ENCODE measurements around the gene CD93.

CD93 gene

GRCh38 chr20:23079926-23080325, 6.2 kb downstream of the CD93 start:
- DNase-seq, result no peak

DNA sequence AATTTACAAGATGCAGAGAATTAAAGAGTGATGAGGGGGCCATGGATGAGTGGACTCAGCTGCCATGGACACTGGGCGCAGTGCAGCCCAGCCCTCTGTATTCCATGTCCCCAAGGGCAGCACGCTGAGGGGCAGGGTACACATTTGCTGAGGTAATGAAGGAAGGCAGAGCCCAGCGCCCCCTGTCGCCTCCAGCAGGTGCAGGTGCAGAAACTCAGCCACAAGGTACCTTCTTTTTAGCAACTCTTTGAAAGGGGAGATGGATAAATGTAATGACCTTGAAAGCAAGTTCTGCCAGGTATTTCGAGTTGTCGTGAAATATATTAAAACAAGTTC, 7.1 kb downstream of the CD93 start:
- DNase-seq, result no peak

- DNase-seq, result no peak
Observed at GRCh38 chr20:23078351-23079015, 7.6 kb downstream of the CD93 start.

DNA sequence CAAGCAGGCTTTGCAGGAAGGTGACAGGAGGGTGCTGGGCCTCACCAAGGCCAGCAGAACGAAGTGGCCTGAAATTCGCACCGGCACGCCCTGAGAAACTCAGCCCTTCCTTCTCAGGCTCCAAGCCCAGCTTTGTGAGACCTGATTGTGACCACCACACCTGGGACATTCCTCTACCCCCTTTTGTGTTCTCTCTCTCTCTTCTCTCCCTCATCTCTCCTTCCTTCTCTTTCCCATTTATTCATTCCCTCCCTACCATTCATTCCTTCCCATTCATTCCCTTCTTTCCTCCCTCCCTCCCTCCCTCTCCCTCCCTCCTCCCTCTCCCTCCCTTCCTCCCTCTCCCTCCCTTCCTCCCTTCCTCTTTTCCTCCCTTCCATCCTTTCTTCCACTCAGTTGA, 8.8 kb downstream of the CD93 start:
- no peak for DNase-seq

DNA sequence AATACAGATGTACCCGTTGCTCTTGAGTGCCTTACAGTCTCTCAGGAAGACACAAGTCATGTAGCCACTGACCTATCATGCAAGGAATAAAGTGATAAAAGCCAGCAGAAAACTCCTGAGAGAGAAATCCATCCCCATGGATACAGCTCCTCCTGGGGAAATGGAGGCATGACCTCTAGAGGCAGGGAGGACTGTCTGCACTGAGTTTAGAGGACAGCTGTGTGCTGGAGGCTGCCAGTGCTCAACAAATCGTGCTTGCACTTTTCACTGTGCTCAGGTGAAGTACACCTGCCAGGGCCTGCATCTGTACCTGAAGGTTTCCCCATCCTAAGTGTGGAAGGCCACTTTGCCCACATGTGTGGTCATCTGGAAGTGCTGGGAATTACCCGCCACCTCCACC, 12.1 kb downstream of the CD93 start:
- DNase-seq, result no peak

GRCh38 chr20:23072892-23073586, 13.1 kb downstream of the CD93 start:
- DNase-seq, result no peak

- DNase-seq, result no peak
Observed at GRCh38 chr20:23071996-23072395, 14.1 kb downstream of the CD93 start.

DNA sequence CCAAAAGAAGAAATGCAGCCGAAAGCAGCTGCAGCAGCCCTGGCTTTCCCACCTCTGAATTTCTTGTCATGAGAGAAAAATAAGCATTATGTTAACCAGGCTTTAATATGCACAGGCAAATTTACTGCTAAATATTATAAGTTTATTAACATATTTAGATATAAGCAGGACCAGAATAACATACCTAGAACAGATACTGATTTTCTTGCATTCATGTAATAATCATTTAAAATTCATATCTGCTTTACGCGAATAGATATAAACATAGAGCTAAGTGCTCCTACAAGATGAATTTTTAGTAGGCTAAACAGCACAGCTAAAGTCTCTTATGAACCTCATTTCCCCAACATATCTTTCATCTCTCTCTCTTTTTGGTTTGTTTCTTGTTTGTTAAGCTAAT, 14.7 kb downstream of the CD93 start:
- no peak for DNase-seq

DNA sequence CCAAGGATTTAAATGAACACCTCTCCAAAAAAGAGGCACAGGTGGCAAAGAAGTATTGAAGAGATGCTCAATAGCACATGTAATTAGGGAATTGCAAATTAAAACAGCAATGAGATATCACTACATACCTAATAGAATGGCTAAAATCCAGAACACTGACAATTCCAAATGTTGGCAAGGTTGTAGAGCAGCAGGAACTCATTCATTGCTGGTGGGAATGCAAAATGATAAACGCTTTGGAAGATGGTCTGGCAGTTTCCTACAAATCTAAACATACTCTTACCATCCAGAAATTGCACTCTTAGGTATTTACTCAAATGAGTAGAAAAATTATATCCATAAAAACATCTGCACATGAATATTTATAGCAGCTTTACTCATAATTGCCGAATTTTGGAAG, 17.0 kb downstream of the CD93 start:
- DNase-seq, result no peak

GRCh38 chr20:23068283-23068682, 17.8 kb downstream of the CD93 start:
- DNase-seq, result no peak

DNA sequence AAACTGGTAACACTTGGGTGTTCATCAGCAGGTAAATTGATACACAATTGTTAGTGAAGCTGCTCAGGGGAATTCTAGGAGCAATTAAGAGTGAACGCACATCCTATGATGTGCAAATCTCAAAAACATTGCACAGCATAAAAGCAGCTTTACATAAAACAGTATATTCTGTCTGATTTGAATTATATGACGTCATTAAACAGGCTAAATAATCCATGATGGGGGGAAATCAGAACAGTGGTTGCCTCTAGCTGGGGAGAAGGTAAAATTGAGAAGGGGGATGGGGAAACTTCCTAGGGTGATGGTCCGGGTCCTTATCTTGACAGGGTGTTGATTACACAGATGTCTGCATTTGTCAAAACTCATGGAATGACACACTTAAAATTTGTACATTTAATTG, 19.4 kb downstream of the CD93 start:
- no peak for DNase-seq

DNA sequence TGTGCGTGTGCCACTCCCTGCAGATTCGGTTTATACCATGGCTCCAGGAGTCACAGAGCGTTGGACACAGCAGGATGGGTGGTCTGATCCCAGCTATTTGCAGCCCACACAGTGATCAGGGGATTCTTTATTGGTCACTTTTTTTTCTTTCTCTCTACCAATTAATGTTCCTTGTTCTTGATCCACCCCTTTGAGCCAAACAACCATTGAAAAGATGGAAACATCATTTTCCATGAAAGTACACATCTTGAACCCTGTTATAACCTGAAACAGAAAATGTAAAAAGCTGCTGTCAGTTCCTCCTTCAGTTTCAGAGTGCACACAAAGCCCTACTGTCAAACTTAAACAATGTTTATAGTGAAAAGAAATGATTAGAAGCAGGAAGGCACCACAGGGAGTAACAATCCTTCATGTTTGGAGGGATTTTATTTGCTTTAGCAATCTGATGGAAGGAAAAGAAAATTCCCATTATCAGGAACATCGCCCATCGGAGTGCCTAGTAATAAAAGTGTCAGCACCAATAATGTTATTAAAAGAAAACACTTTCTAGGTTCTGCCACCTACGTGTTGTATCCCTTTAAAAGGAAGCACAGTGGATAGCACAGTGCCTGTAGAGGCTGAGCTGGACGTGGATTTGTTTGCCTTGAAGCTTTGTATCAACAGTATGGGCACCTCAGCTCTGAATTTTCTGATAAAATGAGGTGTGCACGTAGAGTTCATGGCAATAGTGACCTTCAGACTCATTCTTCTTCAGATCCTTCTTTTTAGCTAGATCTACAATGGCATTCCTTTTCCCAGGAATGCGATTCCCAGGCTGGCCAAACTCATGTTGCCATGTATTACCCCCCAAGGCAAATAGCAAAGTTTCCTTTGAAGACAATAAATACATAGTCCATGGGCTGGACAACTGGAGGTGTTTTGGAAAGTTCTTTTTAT, 20.6 kb downstream of the CD93 start:
- DNase-seq, result no peak

DNA sequence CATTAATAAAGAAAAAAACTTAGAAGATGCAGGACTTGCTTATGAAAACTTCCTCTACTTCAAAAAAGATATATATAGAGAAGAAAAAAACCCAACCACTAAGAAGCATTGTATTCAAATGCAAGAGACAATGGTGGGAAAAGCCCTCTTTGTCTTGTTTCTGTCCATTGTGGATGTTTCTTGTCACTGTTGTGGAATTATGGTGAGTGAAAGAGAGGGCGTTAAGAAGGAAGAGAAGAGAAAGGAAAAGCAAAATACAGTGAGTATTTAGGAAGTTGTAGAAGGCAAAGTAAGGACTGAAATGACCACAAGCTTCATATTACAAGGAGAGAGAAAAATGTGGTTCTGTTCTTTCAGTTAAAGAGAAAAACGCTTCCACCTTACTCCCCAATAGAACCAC, 22.5 kb downstream of the CD93 start:
- DNase-seq, result no peak

DNA sequence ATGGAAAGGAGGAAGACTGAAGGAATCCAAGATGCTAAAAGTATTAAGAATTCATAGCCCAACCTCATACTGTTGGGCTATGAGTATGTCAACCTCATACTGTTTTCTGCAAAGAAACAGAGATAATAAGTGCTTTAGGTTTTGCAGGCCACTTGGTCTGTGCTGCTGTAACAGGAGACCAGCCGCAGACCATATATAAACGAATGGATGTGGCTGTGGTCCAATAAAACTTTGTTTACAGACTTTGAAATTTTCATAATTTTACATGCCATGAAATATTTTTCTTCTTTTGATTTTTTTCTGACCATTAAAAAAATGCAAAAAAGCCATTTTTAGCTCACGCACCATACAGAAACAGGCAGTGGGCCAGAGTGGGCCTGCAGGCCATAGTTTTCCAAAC, 23.0 kb downstream of the CD93 start:
- DNase-seq, result no peak

GRCh38 chr20:23062632-23063031, 23.5 kb downstream of the CD93 start:
- no peak for DNase-seq

- no peak for DNase-seq
Observed at GRCh38 chr20:23061734-23062561, 24.2 kb downstream of the CD93 start.

- DNase-seq, result no peak
Observed at GRCh38 chr20:23061262-23061661, 24.9 kb downstream of the CD93 start.

GRCh38 chr20:23060629-23061028, 25.5 kb downstream of the CD93 start:
- no peak for DNase-seq

GRCh38 chr20:23059846-23060245, 26.3 kb downstream of the CD93 start:
- DNase-seq, result no peak

GRCh38 chr20:23059001-23059400, 27.1 kb downstream of the CD93 start:
- DNase-seq, result no peak

GRCh38 chr20:23058240-23058639, 27.9 kb downstream of the CD93 start:
- no peak for DNase-seq

DNA sequence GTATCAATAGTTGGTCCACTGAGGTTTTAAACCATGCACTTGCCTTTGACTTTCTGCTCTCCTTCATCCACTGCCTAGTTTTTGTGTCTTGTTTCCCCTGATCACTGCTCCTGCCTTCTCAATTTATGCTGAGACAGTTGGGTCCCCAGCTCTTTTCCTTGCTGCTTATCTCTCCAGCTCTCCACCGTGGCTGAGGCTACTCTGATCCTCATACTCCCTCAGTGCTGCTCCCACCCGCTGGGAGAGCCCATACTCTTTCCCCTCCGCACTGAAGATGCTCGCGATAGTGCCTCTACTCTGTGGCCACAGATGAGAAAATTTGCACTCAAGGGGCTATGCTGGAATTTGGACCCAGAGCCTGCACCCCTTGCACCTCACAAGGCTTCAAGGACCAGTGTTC, 33.2 kb downstream of the CD93 start:
- DNase-seq, result no peak
